Motor neuron (in vitro differentiated cells): ENCODE data around the gene FBXL16. TPM values are rescaled to one million over a fixed set of nuclear protein-coding genes. Genes with fewer than 3 reads are reported as not detected.

ENCODE experiments used
- ATAC-seq, 8 experiments: fragments of 200-7000 bp; cut with Tn5 transposase; replicated peaks in 6 of 8; 2 replicates each; pipeline ENCODE4 v1.8.0; 2021; ENCODE audit warnings: mild to moderate bottlenecking in 8 of 8, moderate library complexity in 8 of 8
- H3K27ac ChIP-seq, 2 donors: fragments of 250-450 bp; sonication (Bioruptor Pico); 2 replicates each; pipeline ENCODE4 v1.9.0; 2021; ENCODE audit warnings: antibody characterized with exemption in 2 of 2, mild to moderate bottlenecking in 2 of 2, moderate library complexity in 1 of 2
- H3K4me1 ChIP-seq, 2 donors: fragments of 250-450 bp; sonication (Bioruptor Pico); replicated peaks in 1 of 2; 2 replicates each; pipeline ENCODE4 v1.6.1; 2021; ENCODE audit warnings: antibody characterized with exemption in 2 of 2, mild to moderate bottlenecking in 2 of 2, moderate library complexity in 1 of 2
- H3K4me3 ChIP-seq, 5 donors: fragments of 250-450 bp; sonication (Bioruptor Pico); 2 replicates each; pipeline ENCODE4 v1.9.0; 2021; ENCODE audit warnings: antibody characterized with exemption in 5 of 5, mild to moderate bottlenecking in 5 of 5, moderate library complexity in 4 of 5
- WGBS, 10 experiments: fragments of 450-650 bp; shearing (Covaris generic); methylation state at CpG; one replicate each; pipeline ENCODE4 v1.0.0; 2022; 5-methylcytosine and 5-hydroxymethylcytosine counted together
- in situ Hi-C, 9 experiments: fragments of 400-800 bp; cut with MboI; loops; one replicate each; pipeline ENCODE4 v1.15.0; 2021; ENCODE audit warnings: low sequenced_read_pairs in 9 of 9, low pct_unique_long_range_greater_than_20kb in 2 of 9; ENCODE audit not compliant: unreplicated experiment in 9 of 9
- total RNA-seq, 8 experiments: library from RNA; unstranded; fragments of 300-600 nt; gene quantifications; 2 replicates each; pipeline versions ENCODE4 v1.2.3 to v1.2.4, GENCODE V29; 2022

Gene FBXL16
- total RNA-seq, 8 experiments from 2014 or later = 0.31 to 13.5 (median 6.3) TPM

DNA sequence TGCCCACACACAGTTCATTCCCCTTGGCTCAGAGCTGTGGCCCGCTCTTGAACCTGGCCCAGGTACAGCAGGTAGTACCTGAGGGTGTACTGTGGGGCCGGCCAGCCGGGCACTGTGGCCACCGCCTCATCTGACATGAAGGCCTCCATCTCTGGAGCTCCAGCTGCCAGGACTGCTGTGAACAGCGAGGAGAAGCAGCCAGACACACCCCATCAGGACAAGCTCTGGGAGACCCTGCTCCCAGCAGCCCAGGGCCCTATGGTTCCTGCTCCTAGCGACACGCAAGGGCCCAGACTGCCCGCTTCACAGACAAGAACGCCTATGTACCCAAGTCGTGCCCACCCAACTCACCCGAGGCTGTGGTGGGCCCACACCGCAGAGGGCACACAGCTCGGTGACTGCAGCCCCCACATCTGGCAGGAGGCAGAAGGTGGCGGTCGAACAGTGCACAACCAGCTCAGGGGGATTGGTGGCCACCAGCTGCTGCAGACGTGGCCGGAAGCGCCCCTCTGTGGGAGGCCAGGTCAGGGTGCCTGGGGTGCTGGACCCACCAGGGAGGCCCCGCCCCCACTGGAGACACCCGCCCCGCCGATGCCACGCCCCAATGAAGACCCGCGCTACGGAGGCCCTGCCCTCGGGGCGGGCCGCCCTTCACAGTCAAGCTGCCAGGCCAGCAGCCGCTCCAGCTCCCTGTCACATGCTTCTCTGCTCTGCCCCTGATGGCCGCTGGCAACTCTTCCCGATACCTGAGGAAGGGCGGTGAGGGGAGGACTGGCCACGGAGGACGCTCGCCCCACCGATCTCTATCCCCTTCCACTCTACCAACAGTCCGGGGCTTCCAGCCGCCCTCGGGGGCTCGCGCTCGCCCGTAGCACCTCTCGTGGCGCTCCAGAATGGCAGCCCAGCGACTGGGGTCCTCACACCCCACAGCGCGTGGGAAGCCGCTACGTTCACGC is 26.5 kb downstream of the FBXL16 start:
- Histone ChIP-seq H3K4me1 (peaks cover 34 to 36% of the 10 kb centered on the region in 2 donors), H3K4me3 (peak overlapping the region; percentile 37 to 92 (median 44)), H3K27ac (peak overlapping the region; percentile 97 to 98)
- in situ Hi-C loops = no loop called here
- ATAC-seq = peak; percentile 3 to 68 (median 56)
- 90 to 92% methylated on average over 2 to 4 of the region's 52 CpGs; no CpG with 5 or more reads in 8 of the 10 experiments for WGBS, 10 experiments

DNA sequence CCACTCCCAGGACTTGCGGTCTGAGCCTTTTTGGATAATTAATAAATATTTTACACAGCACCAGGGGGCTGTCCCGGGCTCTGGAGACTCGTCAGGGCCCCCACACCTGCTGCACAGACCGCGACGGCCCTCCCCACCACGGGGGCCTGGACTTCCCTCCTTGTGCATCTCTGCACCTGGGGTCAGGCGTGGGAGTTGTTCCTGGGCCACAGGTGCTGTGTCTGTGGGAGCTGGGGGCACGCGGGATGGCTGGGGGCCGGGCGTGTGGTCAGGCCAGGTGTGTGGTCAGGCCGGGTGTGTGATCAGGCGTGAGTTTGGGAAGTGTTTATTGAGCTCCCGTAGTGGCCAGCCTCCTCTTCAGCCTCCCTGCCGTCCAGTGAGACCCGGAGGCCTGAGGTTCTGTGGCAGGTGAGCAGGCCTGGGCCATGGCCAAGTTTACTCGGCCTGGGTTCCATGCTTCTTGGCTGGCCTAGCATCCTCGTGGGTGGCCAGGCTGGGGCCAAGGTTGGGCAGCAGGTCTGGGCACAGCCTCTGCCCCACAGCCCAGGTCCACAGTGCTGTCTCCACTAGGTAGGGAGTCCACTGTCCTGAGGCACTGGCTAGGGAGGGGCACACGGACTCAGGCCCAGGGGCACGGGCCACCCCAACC is 27.3 kb downstream of the FBXL16 start:
- WGBS, 10 experiments = 20% methylated on average over 3 of the region's 21 CpGs; no CpG with 5 or more reads in 9 of the 10 experiments
- Histone ChIP-seq H3K27ac (peak overlapping the region; percentile 97 to 98), H3K4me3 (no peak overlapping the region), H3K4me1 (peaks cover 32 to 34% of the 10 kb centered on the region in 2 donors)
- ATAC-seq = no peak
- in situ Hi-C loops = no loop called here

DNA sequence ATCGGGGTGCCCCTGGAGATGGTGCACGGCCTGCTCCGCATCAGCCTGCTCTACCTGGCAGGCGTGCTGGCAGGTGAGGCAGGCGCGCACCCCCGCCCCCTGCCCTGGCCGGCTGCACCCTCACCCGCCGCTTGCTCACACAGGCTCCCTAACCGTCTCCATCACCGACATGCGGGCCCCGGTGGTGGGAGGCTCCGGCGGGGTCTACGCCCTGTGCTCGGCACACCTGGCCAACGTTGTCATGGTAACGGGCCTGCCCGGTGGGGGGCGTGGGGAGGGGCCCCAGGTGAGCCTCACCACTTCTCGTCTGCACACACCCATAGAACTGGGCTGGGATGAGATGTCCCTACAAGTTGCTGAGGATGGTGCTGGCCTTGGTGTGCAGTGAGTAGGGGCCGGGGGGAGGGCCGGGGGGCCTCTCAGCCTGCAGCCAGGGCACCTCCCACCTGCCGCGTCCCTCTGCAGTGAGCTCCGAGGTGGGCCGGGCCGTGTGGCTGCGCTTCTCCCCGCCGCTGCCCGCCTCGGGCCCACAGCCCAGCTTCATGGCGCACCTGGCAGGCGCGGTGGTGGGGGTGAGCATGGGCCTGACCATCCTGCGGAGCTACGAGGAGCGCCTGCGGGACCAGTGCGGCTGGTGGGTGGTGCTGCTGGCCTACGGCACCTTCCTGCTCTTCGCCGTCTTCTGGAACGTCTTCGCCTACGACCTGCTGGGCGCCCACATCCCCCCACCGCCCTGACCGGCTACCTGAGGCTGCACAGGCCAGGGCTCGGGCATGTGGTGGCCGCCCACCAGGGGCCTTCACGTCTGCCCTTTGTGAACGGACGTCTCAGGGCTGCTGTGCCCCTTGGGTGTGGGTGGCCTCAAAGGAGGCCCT is 28.0 kb downstream of the FBXL16 start:
- no peak for ATAC-seq
- H3K27ac ChIP-seq = no peak overlapping the region

DNA sequence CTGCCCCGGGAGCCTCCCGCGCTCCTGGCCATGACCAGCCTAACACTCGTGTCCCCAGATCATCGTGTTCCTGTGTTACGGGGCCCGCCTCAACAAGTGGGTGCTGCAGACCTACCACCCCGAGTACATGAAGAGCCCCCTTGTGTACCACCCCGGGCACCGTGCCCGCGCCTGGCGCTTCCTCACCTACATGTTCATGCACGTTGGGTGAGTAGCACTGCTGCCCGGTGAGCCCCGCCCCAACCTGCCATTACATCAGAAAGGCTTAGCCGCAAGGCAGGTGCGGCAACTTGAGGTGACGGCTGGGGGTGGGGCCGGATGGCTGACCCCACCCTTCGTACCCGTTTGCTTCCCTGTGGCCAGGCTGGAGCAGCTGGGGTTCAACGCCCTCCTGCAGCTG is 28.7 kb downstream of the FBXL16 start:
- 70 to 96% methylated on average over 2 to 13 of the region's 23 CpGs; no CpG with 5 or more reads in 8 of the 10 experiments for WGBS, 10 experiments
- in situ Hi-C loops = no loop called here
- Histone ChIP-seq H3K4me3 (no peak overlapping the region), H3K4me1 (peaks cover 25 to 31% of the 10 kb centered on the region in 2 donors), H3K27ac (no peak overlapping the region)
- ATAC-seq = no peak

More for the DNA sequence above, 28.0 kb downstream of the FBXL16 start:
- in situ Hi-C loops = no loop called here
- no peak overlapping the region for H3K4me3 ChIP-seq
- WGBS, 10 experiments = 85% methylated on average over 5 of the region's 57 CpGs; no CpG with 5 or more reads in 9 of the 10 experiments
- H3K4me1 ChIP-seq = peaks cover 25 to 31% of the 10 kb centered on the region in 2 donors

GRCh38 chr16:676565-676902 is 29.1 kb downstream of the FBXL16 start:
- H3K4me3 ChIP-seq = peak overlapping the region in 1 of 5 donors; percentile 41
- no peak for ATAC-seq
- H3K4me1 ChIP-seq = peaks cover 22 to 28% of the 10 kb centered on the region in 2 donors
- no CpG with 5 or more reads among the region's 21 CpGs for WGBS, 10 experiments
- in situ Hi-C loops = no loop called here
- no peak overlapping the region for H3K27ac ChIP-seq

DNA sequence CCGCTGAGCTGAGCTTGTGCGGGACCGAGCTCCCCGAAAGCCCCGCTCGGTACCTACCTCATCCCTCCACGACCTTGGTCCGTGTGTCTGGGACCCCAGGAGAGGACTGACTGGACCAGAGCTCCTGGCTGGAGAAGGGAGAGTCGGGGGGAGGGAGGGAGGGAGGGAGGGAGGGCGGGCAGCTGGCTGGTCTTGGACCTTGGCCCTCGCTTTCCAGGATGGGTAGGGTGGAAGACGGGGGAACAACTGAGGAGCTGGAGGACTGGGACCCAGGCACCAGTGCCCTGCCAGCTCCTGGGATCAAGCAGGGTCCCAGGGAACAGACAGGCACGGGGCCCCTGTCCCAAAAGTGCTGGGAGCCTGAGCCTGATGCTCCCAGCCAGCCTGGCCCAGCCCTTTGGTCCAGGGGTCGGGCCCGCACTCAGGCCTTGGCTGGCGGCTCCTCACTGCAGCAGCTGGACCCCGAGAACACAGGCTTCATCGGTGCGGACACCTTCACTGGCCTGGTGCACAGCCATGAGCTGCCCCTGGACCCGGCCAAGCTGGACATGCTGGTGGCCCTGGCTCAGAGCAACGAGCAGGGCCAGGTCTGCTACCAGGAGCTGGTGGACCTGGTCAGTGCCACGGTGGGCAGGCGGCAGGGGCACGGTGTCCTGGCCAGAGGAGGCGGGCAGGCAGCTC is 29.6 kb downstream of the FBXL16 start:
- Histone ChIP-seq H3K4me3 (peak overlapping the region; percentile 15 to 41 (median 27)), H3K27ac (peak overlapping the region in 1 of 2 donors; percentile 82), H3K4me1 (peaks cover 17 to 22% of the 10 kb centered on the region in 2 donors)
- WGBS, 10 experiments = 55 to 83% methylated on average over 4 to 6 of the region's 25 CpGs; no CpG with 5 or more reads in 8 of the 10 experiments
- in situ Hi-C loops = no loop called here
- ATAC-seq = peak in 1 of 8 experiments; percentile 1

DNA sequence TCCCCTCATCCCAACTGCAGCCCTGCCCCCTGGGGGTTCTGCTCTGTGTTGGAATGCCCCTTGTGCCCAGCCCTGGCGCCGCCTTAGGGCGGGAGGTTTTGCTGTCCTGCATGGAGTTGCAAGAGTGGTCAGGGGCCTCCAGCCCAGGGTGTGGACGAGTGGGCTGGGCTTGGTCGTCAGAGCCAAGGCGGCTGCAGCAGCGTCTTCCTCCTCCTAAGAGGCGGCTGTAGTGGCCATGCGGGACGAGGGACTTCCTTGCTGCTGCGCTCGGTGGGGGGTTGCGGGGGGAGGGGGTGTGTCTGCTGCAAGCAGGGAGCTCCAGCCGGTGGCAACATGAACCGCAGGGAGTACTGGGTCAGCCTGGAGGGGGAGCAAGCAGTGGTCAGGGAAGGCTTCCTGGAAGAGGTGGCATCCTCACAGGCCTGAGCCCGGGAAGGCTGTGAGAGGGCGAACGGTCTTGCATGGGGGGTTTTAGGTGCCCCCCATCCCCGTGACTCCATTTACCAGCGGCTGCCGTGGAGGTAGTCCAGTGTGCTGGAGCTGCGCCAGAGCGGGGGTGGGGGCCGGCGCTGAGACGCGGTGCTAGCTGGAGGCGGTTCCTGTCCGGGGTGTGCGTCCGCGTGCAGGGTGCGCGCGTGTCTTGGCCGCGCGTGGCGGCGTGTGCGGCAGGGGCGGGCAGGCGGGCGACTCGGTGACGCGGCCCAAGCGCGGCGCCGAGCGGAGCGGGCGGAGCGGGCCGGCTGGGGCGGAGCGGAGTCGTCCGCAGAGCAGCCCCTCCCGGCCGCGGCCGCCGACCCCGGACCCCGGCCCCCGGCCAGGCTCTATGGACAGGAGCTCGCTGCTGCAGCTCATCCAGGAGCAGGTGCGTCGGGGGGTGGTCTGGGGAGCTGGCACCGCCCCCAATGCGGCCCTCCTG is 30.4 kb downstream of the FBXL16 start, which contains the start of gene RHBDL1:
TSS of gene RHBDL1 (plus strand) at position 704 of the 916 bp plus-strand sequence. CDS start at position 824, 120 bp downstream.
- peak; percentile 4 to 47 (median 32) for ATAC-seq
- Histone ChIP-seq H3K27ac (peak within 1 kb of the TSS in 1 of 2 donors; percentile 82), H3K4me1 (peaks cover 16 to 20% of the 10 kb centered on the region in 2 donors), H3K4me3 (peak within 1 kb of the TSS; percentile 15 to 41 (median 27))
- WGBS, 10 experiments = 0% methylated on average over 2 to 4 of the region's 73 CpGs; no CpG with 5 or more reads in 7 of the 10 experiments
- in situ Hi-C loops = no loop called here

- Histone ChIP-seq H3K4me1 (peaks cover 16 to 19% of the 10 kb centered on the region in 2 donors), H3K27ac (no peak overlapping the region), H3K4me3 (no peak overlapping the region)
- no peak for ATAC-seq
- in situ Hi-C loops = no loop called here
- 80 to 100% (median 100%) methylated on average over 1 of the region's 22 CpGs; no CpG with 5 or more reads in 7 of the 10 experiments for WGBS, 10 experiments
Measured at GRCh38 chr16:674214-674881, 31.3 kb downstream of the FBXL16 start.

DNA sequence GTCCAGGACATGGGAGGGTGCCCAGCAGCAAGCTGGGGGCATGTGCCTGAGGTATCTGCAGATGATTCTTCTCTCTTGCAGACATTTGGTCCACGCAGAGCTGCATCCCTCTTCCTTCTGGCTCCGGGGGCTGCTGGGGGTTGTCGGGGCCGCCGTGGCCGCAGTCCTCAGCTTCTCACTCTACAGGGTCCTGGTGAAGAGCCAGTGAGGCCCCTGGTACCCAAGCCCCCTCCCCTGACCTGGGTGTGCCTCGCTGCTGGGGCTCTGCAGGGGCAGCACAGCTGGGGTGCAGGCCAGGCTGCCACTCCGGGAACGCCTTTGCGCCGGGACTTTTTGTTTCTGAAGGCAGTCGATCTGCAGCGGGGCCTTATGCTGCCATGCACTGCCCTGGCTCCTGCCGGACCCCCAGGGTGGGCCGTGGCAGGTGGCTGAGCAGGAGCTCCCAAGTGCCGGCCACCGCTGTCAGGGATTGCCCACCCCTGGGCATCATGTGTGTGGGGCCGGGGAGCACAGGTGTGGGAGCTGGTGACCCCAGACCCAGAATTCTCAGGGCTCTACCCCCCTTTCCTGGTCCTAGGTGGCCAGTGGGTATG is 32.1 kb downstream of the FBXL16 start:
- no peak for ATAC-seq
- Histone ChIP-seq H3K4me3 (no peak overlapping the region), H3K4me1 (peaks cover 15 to 17% of the 10 kb centered on the region in 2 donors), H3K27ac (no peak overlapping the region)
- in situ Hi-C loops = no loop called here
- WGBS, 10 experiments = 100% methylated on average over 1 of the region's 18 CpGs; no CpG with 5 or more reads in 9 of the 10 experiments

- Histone ChIP-seq H3K4me3 (no peak overlapping the region), H3K27ac (no peak overlapping the region), H3K4me1 (peaks cover 15% of the 10 kb centered on the region in 2 donors)
- no peak for ATAC-seq
- in situ Hi-C loops = no loop called here
- WGBS, 10 experiments = 80 to 100% (median 99%) methylated on average over 1 to 11 of the region's 21 CpGs; no CpG with 5 or more reads in 6 of the 10 experiments
Measured at GRCh38 chr16:672851-673250, 32.8 kb downstream of the FBXL16 start.
